ENCODE results near the gene SIX3.

SIX3 gene

GRCh38 chr2:44983836-44984604, 42.5 kb downstream of the SIX3 start:
- no peaks in the 10 kb centered on the region for H3K27me3 ChIP-seq (ENCODE audit: insufficient read depth, insufficient read length)
- H3K4me1 ChIP-seq (ENCODE audit: insufficient read depth, insufficient read length) = no peaks in the 10 kb centered on the region
- H3K9ac ChIP-seq (ENCODE audit: insufficient read length, low read depth) = no peak overlapping the region
- H3K36me3 ChIP-seq (ENCODE audit: insufficient read depth, insufficient read length, low read length) = no peaks in the 10 kb centered on the region
- no peak for DNase-seq (ENCODE audit: low read depth, low spot score)
- H3K4me3 ChIP-seq (ENCODE audit: insufficient read length, low read depth) = no peak overlapping the region
- peaks cover 15% of the 10 kb centered on the region for H3K9me3 ChIP-seq (ENCODE audit: insufficient read depth, low read length)
- TF ChIP-seq YY1 (IDR thresholded peaks at IDR 0.05; ENCODE audit: insufficient read depth, insufficient read length) (no peak), ZNF274 (IDR thresholded peaks at IDR 0.05; ENCODE audit: low read depth, low read length) (no peak), SUZ12 (IDR thresholded peaks at IDR 0.05; ENCODE audit: extremely low read depth, insufficient read depth, insufficient read length) (no peak)

- Histone ChIP-seq H3K9ac (ENCODE audit: insufficient read length, low read depth) (no peak overlapping the region), H3K4me3 (ENCODE audit: insufficient read length, low read depth) (no peak overlapping the region), H3K36me3 (ENCODE audit: insufficient read depth, insufficient read length, low read length) (no peaks in the 10 kb centered on the region), H3K4me1 (ENCODE audit: insufficient read depth, insufficient read length) (no peaks in the 10 kb centered on the region), H3K27me3 (ENCODE audit: insufficient read depth, insufficient read length) (no peaks in the 10 kb centered on the region), H3K9me3 (ENCODE audit: insufficient read depth, low read length) (peaks cover 15% of the 10 kb centered on the region)
- DNase-seq (ENCODE audit: low read depth, low spot score) = no peak
- TF ChIP-seq YY1 (IDR thresholded peaks at IDR 0.05; ENCODE audit: insufficient read depth, insufficient read length) = no peak
- TF ChIP-seq ZNF274 (IDR thresholded peaks at IDR 0.05; ENCODE audit: low read depth, low read length) = no peak
- TF ChIP-seq SUZ12 (IDR thresholded peaks at IDR 0.05; ENCODE audit: extremely low read depth, insufficient read depth, insufficient read length) = no peak
Measured at GRCh38 chr2:44989176-44989575, 47.7 kb downstream of the SIX3 start.

- Histone ChIP-seq H3K9ac (ENCODE audit: insufficient read length, low read depth) (no peak overlapping the region), H3K9me3 (ENCODE audit: insufficient read depth, low read length) (no peaks in the 10 kb centered on the region), H3K4me1 (ENCODE audit: insufficient read depth, insufficient read length) (no peaks in the 10 kb centered on the region), H3K36me3 (ENCODE audit: insufficient read depth, insufficient read length, low read length) (no peaks in the 10 kb centered on the region), H3K27me3 (ENCODE audit: insufficient read depth, insufficient read length) (peaks cover 17% of the 10 kb centered on the region), H3K4me3 (ENCODE audit: insufficient read length, low read depth) (no peak overlapping the region)
- TF ChIP-seq SUZ12 (IDR thresholded peaks at IDR 0.05; ENCODE audit: extremely low read depth, insufficient read depth, insufficient read length) = no peak
- TF ChIP-seq ZNF274 (IDR thresholded peaks at IDR 0.05; ENCODE audit: low read depth, low read length) = no peak
- no peak for DNase-seq (ENCODE audit: low read depth, low spot score)
Measured at GRCh38 chr2:44994377-44994776, 52.9 kb downstream of the SIX3 start.

Data from NT2/D1 (cell line).